Tibial artery (tissue), 4 donors: Measurements from ENCODE around the gene PRKD3.

Experiments
- DNase-seq, 2 donors: peaks; one replicate each; pipeline ENCODE4 v3.0.0-alpha.2; 2019
- H3K27ac ChIP-seq, 2 donors: fragments of 200-600 bp; sonication (generic) in 1 of 2; 1 replicate in 1 of 2; 2 replicates in 1 of 2; pipeline ENCODE4 v1.5.1; 2018 to 2019; ENCODE audit warnings: mild to moderate bottlenecking in 1 of 2
- H3K27me3 ChIP-seq, 2 donors: fragments of 200-600 bp; sonication (generic) in 1 of 2; one replicate each; pipeline versions ENCODE4 v1.5.1 to v1.6.0; 2016 to 2019
- H3K36me3 ChIP-seq, 3 donors: fragments of 200-600 bp; sonication (generic) in 2 of 3; one replicate each; pipeline ENCODE4 v1.5.1; 2016 to 2019; ENCODE audit warnings: mild to moderate bottlenecking in 2 of 3
- H3K4me1 ChIP-seq, 4 donors: fragments of 200-600 bp; sonication (generic) in 2 of 4; 1 replicate in 3 of 4; 2 replicates in 1 of 4; pipeline ENCODE4 v1.5.1; 2016 to 2019
- H3K4me3 ChIP-seq, 2 donors: fragments of 200-600 bp; sonication (generic) in 1 of 2; 1 replicate in 1 of 2; 2 replicates in 1 of 2; pipeline ENCODE4 v1.5.1; 2018 to 2019; ENCODE audit warnings: mild to moderate bottlenecking in 2 of 2
- H3K9me3 ChIP-seq, 3 donors: fragments of 200-600 bp; sonication (generic) in 1 of 3; one replicate each; pipeline ENCODE4 v1.5.1; 2016 to 2019
- CTCF ChIP-seq, 2 experiments: fragments of 200-600 bp in 1 of 2; fragments of 450-650 bp in 1 of 2; IDR thresholded peaks; one replicate each; pipeline ENCODE4 v1.5.1; 2017 to 2019; ENCODE audit warnings: antibody characterized with exemption in 2 of 2, mild to moderate bottlenecking in 1 of 2, moderate library complexity in 1 of 2
- intact Hi-C: fragments of 100-400 bp; cut with DNase I; formaldehyde crosslinking; loops from one replicate; pipeline ENCODE4 v1.15.0; 2023; ENCODE audit warnings: low total_unique reads

PRKD3 gene

DNA sequence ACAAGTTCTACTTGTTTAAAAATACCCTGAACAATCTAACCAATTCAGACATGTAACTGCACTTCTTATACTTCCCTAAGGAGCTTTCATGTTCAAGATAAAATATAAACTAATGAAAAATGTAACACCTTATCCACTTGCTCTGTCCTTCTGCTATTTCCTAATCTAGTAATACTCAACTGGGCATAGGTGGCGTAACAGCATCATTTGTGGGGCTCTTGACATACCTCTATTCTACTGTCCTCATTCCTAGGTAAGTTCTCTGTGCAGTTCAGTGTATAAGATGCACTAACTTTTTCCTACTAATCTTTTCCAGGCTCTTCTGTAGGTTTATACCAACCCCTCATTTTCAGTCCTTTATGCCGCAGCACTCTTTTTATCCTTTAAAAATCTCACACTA, 36.7 kb downstream of the PRKD3 start:
- Histone ChIP-seq H3K27me3 (no peaks in the 10 kb centered on the region), H3K4me3 (no peak overlapping the region), H3K27ac (no peak overlapping the region), H3K4me1 (peaks cover 0 to 23% (median 0%) of the 10 kb centered on the region in 4 donors), H3K9me3 (no peaks in the 10 kb centered on the region), H3K36me3 (peaks cover 36 to 59% (median 46%) of the 10 kb centered on the region in 3 donors)
- intact Hi-C loops: no loop called here
- TF ChIP-seq CTCF (IDR thresholded peaks at IDR 0.05): no peak
- no peak for DNase-seq

GRCh38 chr2:37284381-37284780, 40.3 kb downstream of the PRKD3 start:
- peaks cover 29 to 48% (median 43%) of the 10 kb centered on the region in 3 donors for H3K36me3 ChIP-seq
- DNase-seq: no peak
- H3K4me1 ChIP-seq: peaks cover 0 to 29% (median 0%) of the 10 kb centered on the region in 4 donors
- no peak overlapping the region for H3K4me3 ChIP-seq
- intact Hi-C loops: no loop called here
- no peaks in the 10 kb centered on the region for H3K27me3 ChIP-seq
- peak overlapping the region in 1 of 2 donors; percentile 58 for H3K27ac ChIP-seq
- TF ChIP-seq CTCF (IDR thresholded peaks at IDR 0.05): no peak
- no peaks in the 10 kb centered on the region for H3K9me3 ChIP-seq

DNA sequence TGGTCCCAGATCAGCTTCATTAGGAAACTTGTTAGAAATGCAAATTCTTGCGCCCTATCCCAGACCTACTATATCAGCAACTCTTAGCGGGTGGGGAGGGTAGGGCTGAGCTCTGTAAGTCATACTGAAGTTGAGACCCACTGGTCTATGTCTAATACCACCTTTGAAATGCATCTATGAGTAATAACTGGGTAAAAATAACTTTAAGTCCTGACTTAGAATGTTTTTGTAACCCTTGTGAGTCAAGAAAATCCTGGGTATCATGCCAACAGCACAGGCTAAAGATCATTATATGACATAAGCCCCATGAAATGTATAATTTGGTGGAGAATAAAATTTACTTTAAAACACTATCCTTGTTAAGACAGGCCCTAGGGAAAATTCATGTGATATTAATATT, 41.4 kb downstream of the PRKD3 start:
- H3K9me3 ChIP-seq: no peaks in the 10 kb centered on the region
- H3K27me3 ChIP-seq: no peaks in the 10 kb centered on the region
- intact Hi-C loops: no loop called here
- peaks cover 0 to 29% (median 0%) of the 10 kb centered on the region in 4 donors for H3K4me1 ChIP-seq
- peak overlapping the region in 1 of 2 donors; percentile 2 for H3K4me3 ChIP-seq
- H3K36me3 ChIP-seq: peaks cover 27 to 39% (median 37%) of the 10 kb centered on the region in 3 donors
- no peak for DNase-seq
- TF ChIP-seq CTCF (IDR thresholded peaks at IDR 0.05): no peak
- peak overlapping the region in 1 of 2 donors; percentile 58 for H3K27ac ChIP-seq

GRCh38 chr2:37282746-37283145, 41.9 kb downstream of the PRKD3 start:
- intact Hi-C loops: no loop called here
- Histone ChIP-seq H3K27ac (peak overlapping the region in 1 of 2 donors; percentile 58), H3K27me3 (no peaks in the 10 kb centered on the region), H3K9me3 (no peaks in the 10 kb centered on the region), H3K36me3 (peaks cover 27 to 36% (median 32%) of the 10 kb centered on the region in 3 donors), H3K4me3 (no peak overlapping the region), H3K4me1 (peaks cover 0 to 29% (median 0%) of the 10 kb centered on the region in 4 donors)
- no peak for DNase-seq
- TF ChIP-seq CTCF (IDR thresholded peaks at IDR 0.05): no peak

- Histone ChIP-seq H3K27ac (no peak overlapping the region), H3K36me3 (peaks cover 20 to 40% (median 26%) of the 10 kb centered on the region in 3 donors), H3K4me1 (peaks cover 0 to 29% (median 0%) of the 10 kb centered on the region in 4 donors), H3K9me3 (no peaks in the 10 kb centered on the region), H3K27me3 (no peaks in the 10 kb centered on the region), H3K4me3 (no peak overlapping the region)
- DNase-seq: no peak
- TF ChIP-seq CTCF (IDR thresholded peaks at IDR 0.05): no peak
- intact Hi-C loops: no loop called here
These were observed 42.7 kb downstream of the PRKD3 start for GRCh38 chr2:37281916-37282315.

- Histone ChIP-seq H3K4me3 (no peak overlapping the region), H3K27ac (no peak overlapping the region), H3K27me3 (no peaks in the 10 kb centered on the region), H3K9me3 (no peaks in the 10 kb centered on the region), H3K36me3 (peaks cover 45 to 62% (median 54%) of the 10 kb centered on the region in 3 donors), H3K4me1 (no peaks in the 10 kb centered on the region)
- TF ChIP-seq CTCF (IDR thresholded peaks at IDR 0.05): no peak
- intact Hi-C loops: no loop called here
- no peak for DNase-seq
These were observed 48.3 kb downstream of the PRKD3 start for GRCh38 chr2:37276291-37276690.
